PC-3 (cell line): Measurements from ENCODE around the gene IL9. TPM values are rescaled to one million over a fixed set of nuclear protein-coding genes. Genes with fewer than 3 reads are reported as not detected.

Experiments used
- ATAC-seq: fragments of 200-7000 bp; cut with Tn5 transposase; 2 replicates; pipeline ENCODE4 v1.9.1; 2020; ENCODE audit warnings: mild to moderate bottlenecking, moderate library complexity
- BruUV-seq: library from RNA; stranded (reverse); fragments of 400-500 nt; replicated peaks from 2 replicates; lab custom pipeline; 2021; lab: Mats Ljungman, UMichigan
- CTCF ChIA-PET: fragments of 300-600 bp; sonication (Branson Sonifier 250); formaldehyde crosslinking; loops from one replicate; lab custom pipeline; 2022; ENCODE audit warnings: antibody characterized with exemption; lab: Charles Lee
- POLR2A ChIA-PET: fragments of 300-600 bp; sonication (Branson Sonifier 250); formaldehyde crosslinking; loops from one replicate; lab custom pipeline; 2022; ENCODE audit warnings: antibody characterized with exemption; ENCODE audit not compliant: unreplicated experiment; lab: Charles Lee
- DNase-seq: peaks from one replicate; pipeline ENCODE4 v3.0.0-alpha.2; 2015
- H2AFZ ChIP-seq: fragments of 300-600 bp; sonication (generic); 2 replicates; pipeline ENCODE4 v1.6.0; 2016; ENCODE audit warnings: antibody characterized with exemption, low read length
- H3F3A ChIP-seq: fragments of 300-600 bp; sonication (generic); one replicate; pipeline ENCODE4 v1.6.0; 2017; ENCODE audit warnings: antibody characterized with exemption, low read length, control low read depth, mild to moderate bottlenecking; ENCODE audit not compliant: unreplicated experiment
- H3K27ac ChIP-seq: fragments of 300-600 bp; sonication (generic); 2 replicates; pipeline ENCODE4 v1.5.1; 2016; ENCODE audit warnings: mild to moderate bottlenecking, low read length
- H3K27me3 ChIP-seq: fragments of 300-600 bp; sonication (generic); 2 replicates; pipeline ENCODE4 v1.6.1; 2016; ENCODE audit warnings: low read length, mixed read lengths
- H3K36me3 ChIP-seq: fragments of 300-600 bp; sonication (generic); 2 replicates; pipeline ENCODE4 v1.6.1; 2016; ENCODE audit warnings: low read depth, mixed run types, low read length, mixed read lengths
- H3K4me1 ChIP-seq: fragments of 300-600 bp; sonication (generic); 2 replicates; pipeline ENCODE4 v1.5.1; 2016; ENCODE audit warnings: low read length; ENCODE audit not compliant: insufficient read depth
- H3K4me2 ChIP-seq: fragments of 300-600 bp; sonication (generic); 2 replicates; pipeline ENCODE4 v1.6.0; 2016; ENCODE audit warnings: low read length
- H3K4me3 ChIP-seq: fragments of 300-600 bp; sonication (generic); 2 replicates; pipeline ENCODE4 v1.5.1; 2016; ENCODE audit warnings: mild to moderate bottlenecking, low read length, mixed read lengths
- H3K79me2 ChIP-seq: fragments of 300-600 bp; sonication (generic); 2 replicates; pipeline ENCODE4 v1.6.1; 2017; ENCODE audit warnings: low read length, mixed read lengths
- H3K9ac ChIP-seq: fragments of 300-600 bp; sonication (generic); 2 replicates; pipeline ENCODE4 v1.6.0; 2016; ENCODE audit warnings: mild to moderate bottlenecking, low read length
- H3K9me2 ChIP-seq: fragments of 300-600 bp; sonication (generic); replicated peaks from 2 replicates; pipeline ENCODE4 v1.6.1; 2016; ENCODE audit warnings: mixed run types, low read length, mixed read lengths
- H3K9me3 ChIP-seq: fragments of 300-600 bp; sonication (generic); 2 replicates; pipeline ENCODE4 v1.6.1; 2016; ENCODE audit warnings: low read length, mixed read lengths
- H4K20me1 ChIP-seq: fragments of 300-600 bp; sonication (generic); 2 replicates; pipeline ENCODE4 v1.6.1; 2016; ENCODE audit warnings: low read length, mixed read lengths
- CTCF ChIP-seq: fragments of 300-600 bp; sonication (generic); conservative IDR thresholded peaks from 2 replicates; pipeline ENCODE4 v1.5.1; 2017; ENCODE audit warnings: antibody characterized with exemption, low read depth, mild to moderate bottlenecking, low read length
- EZH2 ChIP-seq: fragments of 300-600 bp; sonication (generic); IDR thresholded peaks from one replicate; pipeline ENCODE4 v1.6.1; 2017; ENCODE audit warnings: antibody characterized with exemption, mild to moderate bottlenecking, low read length; ENCODE audit not compliant: unreplicated experiment
- EZH2phosphoT487 ChIP-seq: fragments of 300-600 bp; sonication (generic); IDR thresholded peaks from 2 replicates; pipeline ENCODE4 v1.6.1; 2018; ENCODE audit warnings: mild to moderate bottlenecking, antibody characterized with exemption, low read length, borderline replicate concordance
- intact Hi-C: fragments of 100-400 bp; cut with micrococcal nuclease; formaldehyde crosslinking; loops from 2 replicates; pipeline ENCODE4 v1.9.0; 2023
- total RNA-seq: library from RNA; depleted of rRNA; stranded (reverse); fragments of >200 nt; gene quantifications from 2 replicates; pipeline ENCODE4 v1.2.3, GENCODE V29; 2014

The IL9 gene
- total RNA-seq, 1 experiment from 2014 or later = not detected

GRCh38 chr5:135934939-135935338, 39.3 kb upstream of the IL9 start:
- Histone ChIP-seq H3K27me3 (0 out of 2 replicates have a peak, but pooled peaks cover 4% of the 10 kb centered on the region), H3K4me3 (no peak overlapping the region), H3K27ac (no peak overlapping the region), H3K9ac (no peak overlapping the region), H3K36me3 (no peaks in the 10 kb centered on the region), H2AFZ (no peak overlapping the region), H3K79me2 (no peaks in the 10 kb centered on the region), H4K20me1 (no peaks in the 10 kb centered on the region), H3F3A (no peaks in the 10 kb centered on the region), H3K4me1 (peaks cover 4% of the 10 kb centered on the region; the same call in 1 of the 2 replicates), H3K4me2 (no peak overlapping the region), H3K9me2 (no peaks in the 10 kb centered on the region), H3K9me3 (no peaks in the 10 kb centered on the region)
- no TSS peak for BruUV-seq
- TF ChIP-seq EZH2 = no peak
- TF ChIP-seq EZH2phosphoT487 = no peak
- TF ChIP-seq CTCF = no peak
- ChIA-PET POLR2A (no interaction called here), CTCF (no interaction called here)
- intact Hi-C loops = no loop called here
- ATAC-seq (no peak), DNase-seq (no peak)

GRCh38 chr5:135930949-135931295, 35.3 kb upstream of the IL9 start:
- H3F3A ChIP-seq = no peaks in the 10 kb centered on the region
- BruUV-seq = no TSS peak
- DNase-seq = no peak
- intact Hi-C loops = no loop called here
- no peak for TF ChIP-seq CTCF
- TF ChIP-seq EZH2 = no peak
- no peak for TF ChIP-seq EZH2phosphoT487
- no peak overlapping the region for H3K4me3 ChIP-seq
- H3K9me2 ChIP-seq = no peaks in the 10 kb centered on the region
- H3K27ac ChIP-seq = no peak overlapping the region
- H3K79me2 ChIP-seq = no peaks in the 10 kb centered on the region
- ChIA-PET POLR2A (no interaction called here), CTCF (no interaction called here)
- H3K9ac ChIP-seq = no peak overlapping the region
- no peaks in the 10 kb centered on the region for H3K36me3 ChIP-seq
- H3K4me1 ChIP-seq = peaks cover 4% of the 10 kb centered on the region; the same call in 1 of the 2 replicates
- H3K9me3 ChIP-seq = no peaks in the 10 kb centered on the region
- H3K27me3 ChIP-seq = 0 out of 2 replicates have a peak, but pooled peaks cover 6% of the 10 kb centered on the region
- no peak overlapping the region for H2AFZ ChIP-seq
- no peak for ATAC-seq
- no peaks in the 10 kb centered on the region for H4K20me1 ChIP-seq
- H3K4me2 ChIP-seq = no peak overlapping the region

- Histone ChIP-seq H4K20me1 (no peaks in the 10 kb centered on the region), H3F3A (no peaks in the 10 kb centered on the region), H3K9me3 (no peaks in the 10 kb centered on the region), H3K27ac (no peak overlapping the region), H3K4me3 (no peak overlapping the region), H3K4me1 (no peaks in the 10 kb centered on the region; the same call in 1 of the 2 replicates), H3K79me2 (no peaks in the 10 kb centered on the region), H3K27me3 (0 out of 2 replicates have a peak, but pooled peaks cover 6% of the 10 kb centered on the region), H3K9me2 (no peaks in the 10 kb centered on the region), H3K9ac (no peak overlapping the region), H2AFZ (no peak overlapping the region), H3K36me3 (no peaks in the 10 kb centered on the region), H3K4me2 (no peak overlapping the region)
- DNase-seq = no peak
- no peak for ATAC-seq
- TF ChIP-seq EZH2phosphoT487 (no peak), CTCF (no peak), EZH2 (no peak)
- ChIA-PET CTCF (no interaction called here), POLR2A (no interaction called here)
- intact Hi-C loops = no loop called here
- BruUV-seq = no TSS peak
Observed at GRCh38 chr5:135930029-135930948, 34.6 kb upstream of the IL9 start.
